ENCODE data around the gene PDPK1.

Gene PDPK1

DNA sequence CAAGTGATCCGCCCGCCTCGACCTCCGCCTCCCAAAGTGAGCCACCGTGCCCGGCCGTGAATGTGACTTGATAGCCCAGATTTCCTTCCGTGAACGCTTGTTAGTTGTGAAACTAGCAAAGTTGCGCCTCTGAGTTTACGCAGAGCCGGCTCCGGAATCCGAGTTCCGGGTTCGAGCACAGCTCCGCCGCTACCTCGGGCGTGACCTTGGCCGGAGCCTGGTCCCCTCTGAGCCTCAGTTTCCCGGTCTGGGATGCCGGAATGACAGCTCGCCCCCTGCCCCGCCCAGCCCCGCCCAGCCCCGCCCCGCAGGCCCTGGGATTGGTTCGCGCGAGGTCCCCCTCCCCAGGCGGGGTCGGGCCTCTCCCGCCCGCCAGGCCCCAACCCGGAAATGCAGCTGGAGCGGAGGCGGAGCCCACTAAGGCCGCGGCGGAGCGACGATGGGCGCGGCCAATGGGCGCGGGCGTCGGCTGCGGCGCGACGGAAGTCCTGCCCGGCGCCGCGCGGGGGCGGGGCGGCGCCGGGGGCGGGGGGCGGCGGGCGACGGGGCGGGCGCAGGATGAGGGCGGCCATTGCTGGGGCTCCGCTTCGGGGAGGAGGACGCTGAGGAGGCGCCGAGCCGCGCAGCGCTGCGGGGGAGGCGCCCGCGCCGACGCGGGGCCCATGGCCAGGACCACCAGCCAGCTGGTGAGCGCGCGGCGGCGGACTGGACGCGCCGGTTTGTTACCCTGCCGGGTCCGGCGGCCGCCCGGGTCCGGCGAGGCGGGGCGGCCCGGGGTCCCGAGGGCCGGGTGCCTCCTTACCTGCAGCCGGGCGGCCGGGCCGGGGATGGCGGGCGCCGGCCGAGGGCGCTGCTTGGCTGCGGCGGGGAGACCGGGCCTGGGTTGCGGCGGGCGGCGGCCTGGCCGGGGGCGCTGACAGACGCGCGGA is at the start of gene PDPK1:
Gene PDPK1, plus strand, starts transcription at position 571 of the 929 bp plus-strand sequence. Its CDS starts 92 bp downstream, at position 663.
- Histone ChIP-seq H3K4me1 (ENCODE audit: control insufficient read depth, low read length) (peaks cover 44% of the 10 kb centered on the region), H3K27me3 (ENCODE audit: control insufficient read depth, low read length) (no peaks in the 10 kb centered on the region), H3F3A (ENCODE audit: control insufficient read depth, insufficient read depth) (peaks cover 3% of the 10 kb centered on the region), H3K79me2 (ENCODE audit: control insufficient read depth, low read length) (peaks cover 40% of the 10 kb centered on the region), H3K27ac (ENCODE audit: low read depth, low read length) (peak within 1 kb of the TSS; percentile 59), H3K4me2 (ENCODE audit: low read length) (peak within 1 kb of the TSS; percentile 92), H3K4me3 (ENCODE audit: low read length) (peak within 1 kb of the TSS; percentile 94), H3K36me3 (ENCODE audit: control insufficient read depth, low read length) (peaks cover 17% of the 10 kb centered on the region), H3K9me2 (replicated peaks; ENCODE audit: control insufficient read depth, low read length) (no peaks in the 10 kb centered on the region), H4K20me1 (ENCODE audit: control insufficient read depth, insufficient read depth, low read depth, low read length) (peaks cover 5% of the 10 kb centered on the region), H3K9me3 (ENCODE audit: control insufficient read depth, insufficient read depth, low read length) (no peaks in the 10 kb centered on the region)
- TF ChIP-seq, protein P1, sequence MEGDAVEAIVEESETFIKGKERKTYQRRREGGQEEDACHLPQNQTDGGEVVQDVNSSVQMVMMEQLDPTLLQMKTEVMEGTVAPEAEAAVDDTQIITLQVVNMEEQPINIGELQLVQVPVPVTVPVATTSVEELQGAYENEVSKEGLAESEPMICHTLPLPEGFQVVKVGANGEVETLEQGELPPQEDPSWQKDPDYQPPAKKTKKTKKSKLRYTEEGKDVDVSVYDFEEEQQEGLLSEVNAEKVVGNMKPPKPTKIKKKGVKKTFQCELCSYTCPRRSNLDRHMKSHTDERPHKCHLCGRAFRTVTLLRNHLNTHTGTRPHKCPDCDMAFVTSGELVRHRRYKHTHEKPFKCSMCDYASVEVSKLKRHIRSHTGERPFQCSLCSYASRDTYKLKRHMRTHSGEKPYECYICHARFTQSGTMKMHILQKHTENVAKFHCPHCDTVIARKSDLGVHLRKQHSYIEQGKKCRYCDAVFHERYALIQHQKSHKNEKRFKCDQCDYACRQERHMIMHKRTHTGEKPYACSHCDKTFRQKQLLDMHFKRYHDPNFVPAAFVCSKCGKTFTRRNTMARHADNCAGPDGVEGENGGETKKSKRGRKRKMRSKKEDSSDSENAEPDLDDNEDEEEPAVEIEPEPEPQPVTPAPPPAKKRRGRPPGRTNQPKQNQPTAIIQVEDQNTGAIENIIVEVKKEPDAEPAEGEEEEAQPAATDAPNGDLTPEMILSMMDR (IDR thresholded peaks at IDR 0.05; ENCODE audit: low read depth, low read length, poor library complexity, severe bottlenecking), result no peak
- no peak for TF ChIP-seq EZH2phosphoT487 (IDR thresholded peaks at IDR 0.05; ENCODE audit: borderline replicate concordance, low read length)

DNA sequence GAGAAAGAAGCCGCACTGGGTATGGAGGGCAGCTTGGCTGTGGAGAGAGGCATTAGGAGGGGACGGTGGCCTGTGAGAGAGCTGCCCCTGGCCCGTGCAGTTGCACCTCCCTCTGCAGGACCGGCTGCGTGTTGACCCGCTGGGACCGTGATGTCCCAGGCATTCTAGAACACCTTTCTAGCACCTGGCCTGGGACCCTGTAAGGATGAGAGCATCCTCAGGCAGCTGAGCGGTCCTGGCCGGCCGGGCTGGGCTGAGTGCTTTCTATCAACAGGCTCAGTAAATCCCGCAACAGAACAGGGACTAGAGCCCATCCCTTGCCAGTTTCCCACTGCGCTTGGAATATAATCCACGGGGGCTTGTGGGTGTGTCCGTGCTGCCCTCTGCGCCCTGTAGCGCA is 48.2 kb upstream of the PDPK1 start:
- H4K20me1 ChIP-seq (ENCODE audit: control insufficient read depth, insufficient read depth, low read depth, low read length), result 0 out of 2 replicates have a peak, but pooled peaks cover 6% of the 10 kb centered on the region
- no peak overlapping the region for H3K4me3 ChIP-seq (ENCODE audit: low read length)
- H3K4me2 ChIP-seq (ENCODE audit: low read length), result no peak overlapping the region
- H3K36me3 ChIP-seq (ENCODE audit: control insufficient read depth, low read length), result peaks cover 13% of the 10 kb centered on the region
- H3K9me2 ChIP-seq (replicated peaks; ENCODE audit: control insufficient read depth, low read length), result no peaks in the 10 kb centered on the region
- peaks cover 51% of the 10 kb centered on the region for H3K79me2 ChIP-seq (ENCODE audit: control insufficient read depth, low read length)
- TF ChIP-seq, protein P1 (IDR thresholded peaks at IDR 0.05; ENCODE audit: low read depth, low read length, poor library complexity, severe bottlenecking), result no peak
- TF ChIP-seq EZH2phosphoT487 (IDR thresholded peaks at IDR 0.05; ENCODE audit: borderline replicate concordance, low read length), result no peak
- no peaks in the 10 kb centered on the region for H3F3A ChIP-seq (ENCODE audit: control insufficient read depth, insufficient read depth)
- H3K9me3 ChIP-seq (ENCODE audit: control insufficient read depth, insufficient read depth, low read length), result no peaks in the 10 kb centered on the region
- no peak overlapping the region for H3K27ac ChIP-seq (ENCODE audit: low read depth, low read length)
- peaks cover 14% of the 10 kb centered on the region for H3K4me1 ChIP-seq (ENCODE audit: control insufficient read depth, low read length)
- no peaks in the 10 kb centered on the region for H3K27me3 ChIP-seq (ENCODE audit: control insufficient read depth, low read length)

DNA sequence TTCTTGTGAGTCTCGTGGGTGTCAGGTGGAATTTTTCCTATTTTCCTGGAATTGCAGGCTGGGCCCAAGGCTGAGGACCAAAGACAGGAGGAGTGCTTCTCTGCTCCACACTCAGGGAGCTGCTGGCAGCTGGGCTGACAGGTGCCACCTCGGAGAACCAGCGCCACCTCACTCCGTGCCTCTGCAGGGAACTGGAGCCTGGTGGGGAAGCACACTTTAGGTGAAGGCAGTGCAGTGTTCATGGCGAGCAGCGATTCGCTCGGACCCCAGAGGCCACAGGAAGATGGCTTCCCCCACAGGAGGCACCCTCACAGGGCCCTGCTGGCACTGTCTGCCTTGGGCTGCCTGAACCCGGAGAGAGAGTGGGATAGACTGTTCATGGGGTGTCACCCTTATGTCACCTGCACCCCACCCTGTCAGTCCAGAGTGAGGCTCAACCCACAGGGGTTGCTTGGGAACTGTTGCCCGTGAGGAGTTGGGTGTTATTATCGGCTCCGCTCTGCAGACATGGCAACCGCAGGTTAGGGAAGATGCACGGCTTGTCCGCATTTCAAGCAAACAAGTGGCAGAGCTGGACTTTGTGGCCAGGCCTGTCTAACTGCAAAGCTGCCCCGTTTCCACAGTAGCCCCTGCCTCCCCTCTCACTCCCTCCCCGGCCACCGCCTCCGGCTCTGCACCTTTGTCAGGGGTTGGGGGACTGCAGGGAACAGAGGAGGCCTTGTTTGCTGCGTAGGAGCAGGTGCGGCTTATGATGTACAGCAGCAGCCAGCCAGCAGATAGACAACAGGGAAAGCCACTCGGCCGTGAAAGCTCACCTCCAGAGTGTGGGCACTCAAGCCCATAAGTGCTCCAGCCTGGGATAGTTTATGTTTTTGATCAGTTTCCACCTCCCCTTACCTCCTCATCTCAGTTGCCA is 47.4 kb upstream of the PDPK1 start:
- Histone ChIP-seq H3K4me2 (ENCODE audit: low read length) (no peak overlapping the region), H3K27ac (ENCODE audit: low read depth, low read length) (no peak overlapping the region), H3K9me3 (ENCODE audit: control insufficient read depth, insufficient read depth, low read length) (no peaks in the 10 kb centered on the region), H3K27me3 (ENCODE audit: control insufficient read depth, low read length) (no peaks in the 10 kb centered on the region), H3K79me2 (ENCODE audit: control insufficient read depth, low read length) (peaks cover 47% of the 10 kb centered on the region), H3K4me3 (ENCODE audit: low read length) (no peak overlapping the region), H3K36me3 (ENCODE audit: control insufficient read depth, low read length) (peaks cover 11% of the 10 kb centered on the region), H3K9me2 (replicated peaks; ENCODE audit: control insufficient read depth, low read length) (no peaks in the 10 kb centered on the region), H3K4me1 (ENCODE audit: control insufficient read depth, low read length) (peaks cover 14% of the 10 kb centered on the region), H4K20me1 (ENCODE audit: control insufficient read depth, insufficient read depth, low read depth, low read length) (0 out of 2 replicates have a peak, but pooled peaks cover 3% of the 10 kb centered on the region), H3F3A (ENCODE audit: control insufficient read depth, insufficient read depth) (no peaks in the 10 kb centered on the region)
- TF ChIP-seq, protein P1 (IDR thresholded peaks at IDR 0.05; ENCODE audit: low read depth, low read length, poor library complexity, severe bottlenecking), result no peak
- no peak for TF ChIP-seq EZH2phosphoT487 (IDR thresholded peaks at IDR 0.05; ENCODE audit: borderline replicate concordance, low read length)
